ENCODE results near the gene DYNLL1.
A peak's percentile ranks its signal among the peaks of the same experiment; 100 is the strongest.
"Not testable (repeated sequence)": the region's sequence is repeated elsewhere in the genome, so short reads cannot be mapped to it uniquely, and the experiment has no call there.

Gene DYNLL1

GRCh38 chr12:120474616-120474960 is 21.3 kb upstream of the DYNLL1 start:
- DNase-seq (ENCODE audit: low read depth) = no peak

GRCh38 chr12:120475643-120476042 is 20.3 kb upstream of the DYNLL1 start:
- no peak for DNase-seq (ENCODE audit: low read depth)

- DNase-seq (ENCODE audit: low read depth) = no peak
Measured at GRCh38 chr12:120479458-120479857, 16.5 kb upstream of the DYNLL1 start.

- DNase-seq (ENCODE audit: low read depth) = no peak
Measured at GRCh38 chr12:120480211-120480610, 15.7 kb upstream of the DYNLL1 start.

GRCh38 chr12:120481022-120481767 is 14.7 kb upstream of the DYNLL1 start:
- DNase-seq (ENCODE audit: low read depth) = no peak

- no peak for DNase-seq (ENCODE audit: low read depth)
Measured at GRCh38 chr12:120483621-120484020, 12.3 kb upstream of the DYNLL1 start.

GRCh38 chr12:120485961-120486881 is 9.7 kb upstream of the DYNLL1 start:
- DNase-seq (ENCODE audit: low read depth) = no peak

- DNase-seq (ENCODE audit: low read depth) = not testable (repeated sequence)
Measured at GRCh38 chr12:120487552-120487951, 8.4 kb upstream of the DYNLL1 start.

- no peak for DNase-seq (ENCODE audit: low read depth)
Measured at GRCh38 chr12:120488057-120488640, 7.8 kb upstream of the DYNLL1 start.

- no peak for DNase-seq (ENCODE audit: low read depth)
Measured at GRCh38 chr12:120489018-120489417, 6.9 kb upstream of the DYNLL1 start.

- DNase-seq (ENCODE audit: low read depth) = no peak
Measured at GRCh38 chr12:120490325-120490724, 5.6 kb upstream of the DYNLL1 start.

GRCh38 chr12:120490833-120491512 is 4.9 kb upstream of the DYNLL1 start:
- DNase-seq (ENCODE audit: low read depth) = no peak

- no peak for DNase-seq (ENCODE audit: low read depth)
Measured at GRCh38 chr12:120495186-120495730, 655 bp upstream of the DYNLL1 start.

- peak; percentile 36 for DNase-seq (ENCODE audit: low read depth)
Measured at GRCh38 chr12:120496413-120497340, 764 bp downstream of the DYNLL1 start.

GRCh38 chr12:120497524-120498150 is 1.7 kb downstream of the DYNLL1 start:
- DNase-seq (ENCODE audit: low read depth) = no peak

- no peak for DNase-seq (ENCODE audit: low read depth)
Measured at GRCh38 chr12:120498870-120499515, 3.1 kb downstream of the DYNLL1 start.

GRCh38 chr12:120500581-120500980 is 4.7 kb downstream of the DYNLL1 start:
- no peak for DNase-seq (ENCODE audit: low read depth)

- no peak for DNase-seq (ENCODE audit: low read depth)
Measured at GRCh38 chr12:120504587-120504986, 8.7 kb downstream of the DYNLL1 start.

- DNase-seq (ENCODE audit: low read depth) = no peak
Measured at GRCh38 chr12:120508537-120508936, 12.6 kb downstream of the DYNLL1 start.

GRCh38 chr12:120514002-120514401 is 18.1 kb downstream of the DYNLL1 start:
- no peak for DNase-seq (ENCODE audit: low read depth)
